Esophagus muscularis mucosa (tissue), 4 donors: ENCODE data around the gene SPATA46. TPM values are rescaled to one million over a fixed set of nuclear protein-coding genes. Genes with fewer than 3 reads are reported as not detected.

Experiments used
- DNase-seq: peaks from one replicate; pipeline ENCODE4 v3.0.0-alpha.2; 2017; ENCODE audit errors: extremely low spot score
- H3K27ac ChIP-seq, 4 donors: fragments of 200-600 bp; sonication (generic); replicated peaks in 1 of 4; 1 replicate in 3 of 4; 2 replicates in 1 of 4; pipeline ENCODE4 v1.5.1; 2016 to 2019; ENCODE audit warnings: mild to moderate bottlenecking in 1 of 4
- H3K27me3 ChIP-seq, 4 donors: fragments of 200-600 bp; sonication (generic); one replicate each; pipeline versions ENCODE4 v1.5.1 to v1.6.0; 2016 to 2019
- H3K36me3 ChIP-seq, 4 donors: fragments of 200-600 bp; sonication (generic); one replicate each; pipeline ENCODE4 v1.5.1; 2016 to 2019
- H3K4me1 ChIP-seq, 4 donors: fragments of 200-600 bp; sonication (generic); one replicate each; pipeline ENCODE4 v1.5.1; 2016 to 2019
- H3K4me3 ChIP-seq, 4 donors: fragments of 200-600 bp; sonication (generic); 1 replicate in 2 of 4; 2 replicates in 2 of 4; pipeline ENCODE4 v1.5.1; 2016 to 2019; ENCODE audit warnings: mild to moderate bottlenecking in 4 of 4, moderate library complexity in 1 of 4
- H3K9me3 ChIP-seq, 4 donors: fragments of 200-600 bp; sonication (generic); 1 replicate in 3 of 4; 2 replicates in 1 of 4; pipeline ENCODE4 v1.5.1; 2016 to 2019
- EP300 ChIP-seq: sonication (generic); formaldehyde crosslinking; IDR thresholded peaks from one replicate; pipeline ENCODE4 v1.6.1; 2017; ENCODE audit warnings: antibody characterized with exemption
- POLR2A ChIP-seq: fragments of 450-650 bp; IDR thresholded peaks from one replicate; pipeline ENCODE4 v1.6.1; 2017; ENCODE audit warnings: antibody characterized with exemption, moderate library complexity, mild to moderate bottlenecking, low read depth
- POLR2AphosphoS5 ChIP-seq, 2 donors: sonication (generic); formaldehyde crosslinking; IDR thresholded peaks; one replicate each; pipeline ENCODE4 v1.6.1; 2017; ENCODE audit warnings: antibody characterized with exemption in 2 of 2
- WGBS: methylation state at CpG from one replicate; pipeline ENCODE4 v1.1.5; 2018; 5-methylcytosine and 5-hydroxymethylcytosine counted together
- intact Hi-C: fragments of 100-400 bp; cut with DNase I; formaldehyde crosslinking; loops from one replicate; pipeline ENCODE4 v1.15.1; 2023
- total RNA-seq, 4 donors: library from RNA; depleted of rRNA; stranded (reverse); fragments of >200 nt; gene quantifications; one replicate each; pipeline versions ENCODE4 v1.1.0 to v1.2.1, GENCODE V29; 2016
- TF ChIP-seq, protein P1 (sequence below), 3 experiments: fragments of 200-600 bp in 2 of 3; fragments of 450-650 bp in 1 of 3; sonication (generic) in 2 of 3; IDR thresholded peaks; one replicate each; pipeline ENCODE4 v1.5.1; 2017 to 2019; ENCODE audit warnings: antibody characterized with exemption in 3 of 3, mild to moderate bottlenecking in 2 of 3, moderate library complexity in 1 of 3

Gene SPATA46
- total RNA-seq, 4 donors from 2014 or later, result not detected

DNA sequence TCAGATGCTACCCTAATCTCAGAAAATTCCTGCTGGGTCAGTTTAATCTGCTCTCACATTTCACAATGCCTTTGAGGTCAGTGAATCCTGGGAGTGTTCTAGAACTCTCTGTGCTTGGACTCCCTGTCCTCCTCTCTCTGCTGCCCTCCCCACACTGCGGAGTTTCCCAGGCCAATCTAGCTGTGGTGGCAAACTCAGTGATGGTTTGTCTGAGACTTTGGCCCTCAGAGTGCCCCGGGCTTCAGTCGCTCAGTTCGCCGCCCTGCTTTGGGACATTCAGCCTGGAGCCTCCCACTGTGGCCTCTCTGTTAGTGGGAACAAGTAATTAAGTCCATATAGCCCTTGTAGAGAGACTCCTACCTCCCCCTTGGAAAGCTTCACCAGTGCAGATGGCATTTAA, 12.0 kb upstream of the SPATA46 start:
- no peak for DNase-seq
- WGBS, result 95% methylated on average over 5 of the region's 5 CpGs
- Histone ChIP-seq H3K9me3 (no peaks in the 10 kb centered on the region), H3K36me3 (peaks cover 0 to 4% (median under 1%) of the 10 kb centered on the region in 4 donors), H3K27ac (no peak overlapping the region), H3K27me3 (peaks cover 0 to 8% (median 0%) of the 10 kb centered on the region in 4 donors), H3K4me3 (no peak overlapping the region), H3K4me1 (peaks cover 0 to 6% (median 2%) of the 10 kb centered on the region in 4 donors)
- no peak for TF ChIP-seq EP300
- TF ChIP-seq POLR2AphosphoS5 (IDR thresholded peaks at IDR 0.05), result no peak
- no peak for TF ChIP-seq POLR2A
- TF ChIP-seq, protein P1, sequence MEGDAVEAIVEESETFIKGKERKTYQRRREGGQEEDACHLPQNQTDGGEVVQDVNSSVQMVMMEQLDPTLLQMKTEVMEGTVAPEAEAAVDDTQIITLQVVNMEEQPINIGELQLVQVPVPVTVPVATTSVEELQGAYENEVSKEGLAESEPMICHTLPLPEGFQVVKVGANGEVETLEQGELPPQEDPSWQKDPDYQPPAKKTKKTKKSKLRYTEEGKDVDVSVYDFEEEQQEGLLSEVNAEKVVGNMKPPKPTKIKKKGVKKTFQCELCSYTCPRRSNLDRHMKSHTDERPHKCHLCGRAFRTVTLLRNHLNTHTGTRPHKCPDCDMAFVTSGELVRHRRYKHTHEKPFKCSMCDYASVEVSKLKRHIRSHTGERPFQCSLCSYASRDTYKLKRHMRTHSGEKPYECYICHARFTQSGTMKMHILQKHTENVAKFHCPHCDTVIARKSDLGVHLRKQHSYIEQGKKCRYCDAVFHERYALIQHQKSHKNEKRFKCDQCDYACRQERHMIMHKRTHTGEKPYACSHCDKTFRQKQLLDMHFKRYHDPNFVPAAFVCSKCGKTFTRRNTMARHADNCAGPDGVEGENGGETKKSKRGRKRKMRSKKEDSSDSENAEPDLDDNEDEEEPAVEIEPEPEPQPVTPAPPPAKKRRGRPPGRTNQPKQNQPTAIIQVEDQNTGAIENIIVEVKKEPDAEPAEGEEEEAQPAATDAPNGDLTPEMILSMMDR (IDR thresholded peaks at IDR 0.05), result no peak
- intact Hi-C loops, result no loop called here

DNA sequence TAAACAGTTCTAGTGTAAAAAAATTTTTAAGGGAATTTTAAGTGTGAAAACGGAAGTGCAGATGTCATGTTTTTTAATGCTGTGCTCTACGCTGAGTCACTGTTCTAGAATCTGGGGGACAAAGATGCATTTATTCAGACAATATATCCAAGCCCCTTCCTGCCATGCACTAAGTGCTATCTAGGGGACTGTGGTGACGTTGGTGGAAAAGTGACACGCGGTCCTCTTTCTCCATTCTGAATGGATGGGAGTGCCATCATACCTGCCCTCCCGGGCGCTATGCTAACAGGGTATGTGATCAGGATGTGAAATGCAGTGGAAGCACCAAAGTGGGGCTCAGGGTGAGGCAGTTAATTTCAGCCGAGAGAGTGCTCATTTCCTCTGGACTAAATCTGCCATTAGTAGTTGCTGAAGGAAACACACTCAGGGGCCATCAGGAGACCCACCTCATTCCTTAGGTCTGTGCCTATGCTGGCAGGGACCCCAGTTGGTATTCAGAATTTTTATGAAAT, 11.5 kb upstream of the SPATA46 start:
- intact Hi-C loops, result no loop called here
- 90% methylated on average over 7 of the region's 8 CpGs for WGBS

DNA sequence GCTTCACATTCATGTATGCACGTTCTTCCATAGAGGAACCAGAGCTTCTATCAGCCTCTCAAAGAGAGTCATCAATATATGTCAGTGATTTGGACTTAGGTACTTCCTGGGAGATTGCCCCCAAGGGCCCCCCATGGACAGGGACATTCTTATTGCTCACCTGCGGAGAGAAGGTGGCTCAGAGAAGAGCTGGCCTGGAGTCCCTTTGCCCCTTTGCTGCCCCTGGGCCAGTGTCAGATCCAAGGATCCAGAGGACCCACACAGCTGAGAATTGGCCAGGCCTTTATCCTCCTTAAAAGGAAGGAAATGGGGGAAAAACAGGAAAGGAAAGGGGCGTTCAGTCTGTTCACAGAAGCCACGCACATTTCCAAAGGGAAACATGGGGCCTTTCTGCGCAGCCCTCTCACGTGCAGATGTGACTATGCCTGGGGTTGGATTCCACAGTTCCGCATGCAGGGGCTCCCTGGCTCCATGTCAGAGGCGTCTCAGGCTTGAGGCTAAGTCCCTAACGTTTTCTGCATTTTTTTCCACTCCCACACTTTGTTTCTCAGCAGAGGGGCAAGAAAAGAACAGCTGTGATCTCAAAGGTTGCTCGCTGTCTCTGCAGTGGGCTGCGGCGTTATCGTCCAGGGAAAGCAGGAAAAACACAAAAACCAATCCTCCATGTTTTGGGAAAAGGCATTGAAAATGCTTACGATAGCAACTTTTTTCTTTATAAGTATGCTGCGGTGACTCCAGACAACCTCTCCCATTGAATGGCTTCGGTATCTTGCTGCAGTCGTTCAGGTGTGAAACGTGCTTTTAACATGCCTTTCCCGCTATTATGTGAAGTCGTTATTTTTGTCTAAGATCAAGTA, 10.8 kb upstream of the SPATA46 start:
- Histone ChIP-seq H3K9me3 (no peaks in the 10 kb centered on the region), H3K4me1 (peaks cover 0 to 6% (median 2%) of the 10 kb centered on the region in 4 donors), H3K27me3 (peaks cover 0 to 8% (median 0%) of the 10 kb centered on the region in 4 donors), H3K4me3 (no peak overlapping the region), H3K27ac (no peak overlapping the region), H3K36me3 (peaks cover 0 to 12% (median 2%) of the 10 kb centered on the region in 4 donors)
- intact Hi-C loops, result no loop called here
- TF ChIP-seq, protein P1 (IDR thresholded peaks at IDR 0.05), result no peak
- TF ChIP-seq EP300, result no peak
- 82% methylated on average over 20 of the region's 20 CpGs for WGBS
- no peak for DNase-seq

More for the DNA sequence above, 11.5 kb upstream of the SPATA46 start:
- no peak for DNase-seq
- Histone ChIP-seq H3K27me3 (peaks cover 0 to 8% (median 0%) of the 10 kb centered on the region in 4 donors), H3K9me3 (no peaks in the 10 kb centered on the region), H3K27ac (no peak overlapping the region), H3K4me3 (no peak overlapping the region), H3K36me3 (peaks cover 0 to 9% (median 2%) of the 10 kb centered on the region in 4 donors), H3K4me1 (peaks cover 0 to 6% (median 2%) of the 10 kb centered on the region in 4 donors)
- TF ChIP-seq POLR2A (no peak), EP300 (no peak), POLR2AphosphoS5 (IDR thresholded peaks at IDR 0.05) (no peak)
- TF ChIP-seq, protein P1 (IDR thresholded peaks at IDR 0.05), result no peak

DNA sequence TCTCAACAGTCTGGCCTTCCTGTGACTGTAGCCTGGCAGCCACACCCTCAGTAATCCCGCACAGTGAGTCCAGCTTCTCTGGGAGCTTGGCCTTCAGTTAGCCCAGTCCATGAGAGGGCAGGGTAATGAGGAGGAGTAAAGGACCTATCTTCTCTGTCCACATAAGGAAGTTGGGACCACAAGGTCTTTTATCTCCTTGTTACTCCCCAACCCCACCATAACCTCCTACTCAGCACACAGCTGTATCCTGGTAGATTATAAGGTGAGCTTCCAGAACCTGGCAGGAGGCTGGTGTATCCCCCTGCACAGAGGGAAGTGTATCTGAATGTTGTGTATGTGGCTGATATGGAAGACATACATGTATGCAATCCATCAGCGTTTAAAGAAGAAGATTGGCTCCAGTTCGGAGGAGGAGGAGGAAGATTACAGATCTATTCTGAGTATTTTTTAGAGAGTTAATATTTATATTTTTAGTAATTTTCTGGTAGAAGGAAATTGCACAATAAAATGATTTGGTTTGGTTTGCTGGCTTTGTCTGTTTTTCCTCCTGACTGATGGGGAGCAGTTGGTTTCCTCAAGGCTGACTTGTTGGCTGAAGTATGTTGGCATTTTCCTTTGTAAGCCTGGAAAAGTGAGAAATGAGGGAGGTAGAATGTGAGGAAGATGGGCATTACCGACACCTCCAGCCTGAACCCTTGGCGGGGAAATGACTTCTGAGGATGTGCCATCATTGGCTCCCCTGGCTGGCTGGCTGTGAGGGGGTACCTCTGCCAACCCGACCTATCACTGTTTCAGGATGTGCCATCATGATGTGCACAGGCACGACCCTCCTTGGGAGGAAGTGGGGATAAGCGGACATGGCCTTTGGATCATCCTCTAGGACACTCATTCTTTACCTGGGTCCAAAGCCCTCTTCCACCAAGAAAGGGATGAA, 9.9 kb upstream of the SPATA46 start:
- H3K4me1 ChIP-seq, result peaks cover 0 to under 1% (median 0%) of the 10 kb centered on the region in 4 donors
- peaks cover 0 to 14% (median 2%) of the 10 kb centered on the region in 4 donors for H3K36me3 ChIP-seq
- H3K27ac ChIP-seq, result no peak overlapping the region
- no peak for DNase-seq
- TF ChIP-seq POLR2AphosphoS5 (IDR thresholded peaks at IDR 0.05) (no peak), POLR2A (no peak), EP300 (no peak)
- TF ChIP-seq, protein P1 (IDR thresholded peaks at IDR 0.05), result no peak
- intact Hi-C loops, result no loop called here
- peaks cover 0 to 8% (median 0%) of the 10 kb centered on the region in 4 donors for H3K27me3 ChIP-seq
- WGBS, result 88% methylated on average over 8 of the region's 8 CpGs
- no peaks in the 10 kb centered on the region for H3K9me3 ChIP-seq
- H3K4me3 ChIP-seq, result no peak overlapping the region
